ENCODE results near the gene MRPL3. TPM values are rescaled to one million over a fixed set of nuclear protein-coding genes. Genes with fewer than 3 reads are reported as not detected.

Gene MRPL3
- total and polyA plus RNA-seq, 2 donors (not counting 3 experiments of a cell fraction or from before 2014, with no cell fraction given), result 49.6 to 68.2 TPM

- BruUV-seq (replicated peaks), result no TSS peak
- DNase-seq (ENCODE audit: low read depth, low spot score), result no peak
- Histone ChIP-seq H3K4me3 (replicated peaks in 1 of 3; ENCODE audit: insufficient read depth in 1 of 3, low read depth in 1 of 3, low read length in 3 of 3) (no peak overlapping the region), H3K27me3 (ENCODE audit: control insufficient read depth in 2 of 2, insufficient read depth in 2 of 2, low read length in 2 of 2) (peaks cover 2 to 6% of the 10 kb centered on the region in 2 experiments), H3K36me3 (ENCODE audit: control insufficient read depth in 2 of 2, extremely low read depth in 1 of 2, insufficient read depth in 2 of 2, low read length in 2 of 2) (no peaks in the 10 kb centered on the region), H3K9me3 (replicated peaks; ENCODE audit: control insufficient read depth, insufficient read depth, low read length) (no peaks in the 10 kb centered on the region), H3K79me2 (ENCODE audit: control insufficient read depth, insufficient read depth, low read length) (no peaks in the 10 kb centered on the region), H4K20me1 (replicated peaks; ENCODE audit: control insufficient read depth, extremely low read depth, insufficient read depth, low read length) (no peaks in the 10 kb centered on the region), H3K27ac (ENCODE audit: insufficient read depth, low read depth, low read length) (no peak overlapping the region), H3K9me1 (replicated peaks; ENCODE audit: control insufficient read depth, extremely low read depth, insufficient read depth, low read length) (no peaks in the 10 kb centered on the region), H3K4me2 (ENCODE audit: insufficient read depth, low read length) (no peak overlapping the region), H2AFZ (ENCODE audit: low read depth, low read length) (no peak overlapping the region), H3K9ac (replicated peaks; ENCODE audit: extremely low read depth, insufficient read depth, low read length) (no peak overlapping the region), H3K4me1 (ENCODE audit: control insufficient read depth, extremely low read depth, insufficient read depth, low read length) (no peaks in the 10 kb centered on the region)
- intact Hi-C loops (cut with micrococcal nuclease), result no loop called here
- TF ChIP-seq EZH2 (IDR thresholded peaks at IDR 0.05; ENCODE audit: borderline replicate concordance, low read depth, low read length, severe bottlenecking), result no peak
- TF ChIP-seq POLR2A (IDR thresholded peaks at IDR 0.05; ENCODE audit: low read depth, low read length), result no peak
- no peak for TF ChIP-seq JUN (IDR thresholded peaks at IDR 0.05; ENCODE audit: borderline replicate concordance, insufficient read depth, insufficient read length, low read depth)
- TF ChIP-seq FOS (IDR thresholded peaks at IDR 0.05; ENCODE audit: borderline replicate concordance, insufficient read depth, low read length), result no peak
- no peak for TF ChIP-seq GATA2 (IDR thresholded peaks at IDR 0.05; ENCODE audit: insufficient read depth, insufficient read length, low read depth, low read length)
- TF ChIP-seq CTCF (IDR thresholded peaks at IDR 0.05; ENCODE audit: extremely low read depth in 1 of 2, insufficient read depth in 1 of 2, low read depth in 1 of 2, low read length in 2 of 2), result no peak
- TF ChIP-seq MYC (IDR thresholded peaks at IDR 0.05; ENCODE audit: low read depth, low read length), result no peak
- TF ChIP-seq POLR2AphosphoS5 (IDR thresholded peaks at IDR 0.05; ENCODE audit: insufficient read depth, low read depth, low read length), result no peak
- no peak for TF ChIP-seq MAX (IDR thresholded peaks at IDR 0.05; ENCODE audit: insufficient read depth, insufficient read length)
- FAIRE-seq, result no peak
- CTCF ChIA-PET, result interaction anchor here (1.7 kb wide), 1 partner anchor 9 kb away, joined by 6 read pairs; no protein-coding TSS in a partner anchor
- POLR2A ChIA-PET, result no interaction called here
- dilution Hi-C loops (cut with MboI; ENCODE audit: extremely low pct_ligation_motif_present, low sequenced_read_pairs), result no loop called here
Measured at GRCh38 chr3:131427226-131427625, 75.5 kb downstream of the MRPL3 start.
